Activated CD8-positive, alpha-beta memory T cell treated with anti-CD3 and anti-CD28 coated beads for 48 hours (primary cell): Measurements from ENCODE around the gene CYP27B1.
"Not testable (repeated sequence)": the region's sequence is repeated elsewhere in the genome, so short reads cannot be mapped to it uniquely, and the experiment has no call there.

Source experiments
- DNase-seq, 3 experiments: peaks; one replicate each; pipeline ENCODE4 v3.0.0-alpha.2; 2020; ENCODE audit warnings: low read depth in 2 of 3, low spot score in 2 of 3

CYP27B1 gene

DNA sequence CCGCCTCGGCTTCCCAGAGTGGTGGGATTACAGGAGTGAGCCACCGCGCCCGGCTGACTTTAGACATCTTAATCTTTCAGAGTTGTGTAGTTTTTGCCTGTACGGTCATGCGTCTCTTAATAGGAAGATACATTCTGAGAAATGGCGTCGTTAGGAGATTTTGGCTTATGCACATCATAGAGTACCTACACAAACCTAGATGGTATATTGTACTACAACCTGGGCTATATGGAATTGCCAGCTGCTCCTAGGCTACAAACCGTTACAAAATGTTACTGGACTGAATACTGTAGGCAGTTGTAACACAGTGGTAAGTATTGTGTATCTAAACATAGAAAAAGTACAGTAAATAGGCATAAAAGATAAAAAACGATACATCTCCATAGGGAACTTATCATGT is 17.0 kb upstream of the CYP27B1 start:
- no peak for DNase-seq

DNA sequence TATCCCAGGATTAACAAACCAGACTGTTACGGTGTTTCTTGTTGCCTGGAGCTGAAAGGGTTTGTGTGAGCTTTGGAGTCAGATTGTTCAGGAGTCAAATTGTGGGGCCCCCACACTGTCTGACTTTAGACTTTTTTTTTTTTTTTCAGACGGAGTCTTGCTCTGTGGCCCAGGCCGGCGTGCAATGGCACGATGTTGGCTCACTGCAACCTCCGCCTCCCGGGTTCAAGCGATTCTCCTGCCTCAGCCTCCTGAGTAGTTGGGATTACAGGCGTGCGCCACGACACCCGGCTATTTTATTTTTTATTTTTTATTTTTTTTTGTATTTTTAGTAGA is 16.6 kb upstream of the CYP27B1 start:
- DNase-seq: no peak

DNA sequence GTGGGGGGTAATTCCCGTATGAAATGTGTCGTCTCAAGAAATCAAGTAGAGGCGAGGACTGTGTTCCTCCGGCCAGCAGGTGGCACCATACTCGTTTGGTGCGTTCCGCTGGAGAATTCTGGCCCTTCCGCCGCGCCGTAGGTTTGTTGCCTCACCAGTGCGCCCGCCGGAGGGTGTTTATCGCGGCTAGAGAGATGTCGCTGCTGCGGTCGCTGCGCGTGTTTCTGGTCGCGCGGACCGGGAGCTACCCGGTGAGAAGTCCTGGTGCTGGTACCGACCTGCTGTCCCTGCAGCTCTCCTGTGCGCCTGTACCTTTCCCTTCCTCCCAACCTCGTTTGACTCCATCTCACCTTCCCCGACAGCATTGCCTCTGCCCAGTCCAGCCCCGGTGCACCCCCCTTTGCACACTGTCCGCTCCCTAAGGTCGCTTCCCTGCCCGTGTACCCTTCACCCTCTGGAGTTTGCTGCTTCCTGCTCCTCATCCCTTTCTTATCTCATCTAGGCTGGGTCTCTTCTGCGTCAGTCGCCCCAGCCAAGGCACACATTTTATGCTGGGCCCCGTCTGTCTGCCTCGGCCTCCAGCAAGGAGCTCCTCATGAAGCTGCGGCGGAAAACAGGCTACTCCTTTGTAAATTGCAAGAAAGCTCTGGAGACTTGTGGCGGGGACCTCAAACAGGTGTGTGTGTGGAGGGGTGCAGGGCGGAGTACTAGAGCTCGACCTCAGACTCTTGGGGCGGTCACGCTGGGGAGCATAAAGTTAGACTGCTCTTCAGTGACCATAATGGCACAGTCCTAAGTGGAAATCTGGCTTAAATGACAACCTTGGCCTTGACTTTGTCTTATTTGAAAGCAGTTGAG is 16.0 kb upstream of the CYP27B1 start, which contains the start of gene TSFM:
Gene TSFM, plus strand, starts transcription at position 180 of the 858 bp plus-strand sequence. Its CDS starts 15 bp downstream, at position 195.
- peak; percentile 83 to 98 (median 97) for DNase-seq

DNA sequence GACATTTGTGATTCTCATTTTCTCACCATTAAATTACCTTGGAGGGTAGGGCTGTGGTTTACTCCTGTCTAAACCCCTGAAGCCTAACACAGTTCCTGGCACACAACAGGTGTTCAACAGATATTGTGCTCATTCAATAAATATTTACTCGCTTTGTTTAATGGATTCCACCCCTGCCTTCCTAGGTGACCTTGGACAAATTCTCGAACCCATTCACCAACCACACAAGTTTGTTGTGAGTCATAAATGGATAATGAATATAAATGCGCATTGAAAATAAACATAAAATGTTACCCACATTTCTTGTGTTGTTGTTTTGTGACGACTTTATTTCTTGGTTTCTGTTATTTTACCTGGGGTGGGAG is 15.3 kb upstream of the CYP27B1 start:
- no peak for DNase-seq

DNA sequence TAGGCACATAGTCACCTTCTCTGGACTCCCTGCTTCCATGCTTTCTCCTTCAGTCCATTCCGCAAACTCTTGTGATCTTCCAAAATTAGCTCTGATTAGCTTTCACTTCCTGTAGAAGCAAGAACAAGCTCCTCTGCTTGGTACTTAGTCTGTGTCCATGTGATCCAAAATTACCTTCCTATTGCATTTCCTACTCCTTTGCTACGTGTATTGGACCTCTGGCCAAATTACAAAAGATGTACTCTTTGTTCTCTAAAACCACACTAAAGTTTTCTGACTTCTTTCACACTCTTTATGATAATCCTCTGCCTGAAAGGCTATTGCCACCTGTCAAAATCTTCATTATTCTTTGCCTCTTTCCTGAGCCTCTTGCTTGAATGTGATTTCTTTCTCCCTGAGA is 14.9 kb upstream of the CYP27B1 start:
- DNase-seq: no peak

DNA sequence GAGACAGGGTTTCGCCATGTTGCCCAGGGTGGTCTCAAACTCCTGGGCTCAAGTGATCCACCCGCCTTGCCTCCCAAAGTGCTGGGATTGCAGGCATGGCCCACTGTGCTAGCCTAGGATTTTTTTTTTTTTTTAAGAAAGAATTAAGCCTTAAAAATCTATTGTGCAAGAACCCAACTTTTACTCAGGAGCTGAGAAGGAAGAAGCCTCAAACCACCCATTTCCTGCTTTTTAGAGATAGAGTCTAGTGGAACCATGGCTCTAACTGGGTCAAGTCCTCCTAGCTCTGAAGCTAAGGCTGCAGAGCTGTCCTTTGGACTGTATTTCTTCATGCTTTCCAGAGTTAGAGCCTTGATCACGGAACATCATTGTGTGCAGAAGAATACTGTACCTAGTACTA is 14.4 kb upstream of the CYP27B1 start:
- DNase-seq: no peak

DNA sequence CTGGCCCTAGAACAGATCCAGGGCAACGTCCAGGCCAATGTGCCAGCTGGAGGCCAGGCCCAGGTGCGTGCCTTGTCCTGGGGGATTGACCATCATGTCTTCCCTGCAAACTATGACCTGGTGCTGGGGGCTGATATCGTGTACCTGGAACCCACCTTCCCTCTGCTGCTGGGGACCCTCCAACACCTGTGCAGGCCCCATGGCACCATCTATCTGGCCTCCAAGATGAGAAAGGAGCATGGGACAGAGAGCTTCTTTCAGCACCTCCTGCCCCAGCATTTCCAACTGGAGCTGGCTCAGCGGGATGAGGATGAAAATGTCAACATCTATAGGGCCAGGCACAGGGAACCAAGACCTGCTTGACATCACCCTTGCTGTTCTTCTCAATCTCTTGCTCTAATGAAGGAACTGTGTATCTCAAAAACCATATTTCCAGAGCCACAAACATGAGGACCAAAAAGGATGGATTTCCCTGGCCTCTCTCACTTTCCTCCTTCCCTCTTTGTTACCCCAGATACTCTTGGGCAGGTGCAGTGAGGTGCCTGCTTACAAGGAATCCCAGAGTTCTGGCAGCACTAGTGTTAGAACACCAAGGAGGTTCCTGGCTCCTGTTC is 13.5 kb upstream of the CYP27B1 start:
- no peak for DNase-seq

DNA sequence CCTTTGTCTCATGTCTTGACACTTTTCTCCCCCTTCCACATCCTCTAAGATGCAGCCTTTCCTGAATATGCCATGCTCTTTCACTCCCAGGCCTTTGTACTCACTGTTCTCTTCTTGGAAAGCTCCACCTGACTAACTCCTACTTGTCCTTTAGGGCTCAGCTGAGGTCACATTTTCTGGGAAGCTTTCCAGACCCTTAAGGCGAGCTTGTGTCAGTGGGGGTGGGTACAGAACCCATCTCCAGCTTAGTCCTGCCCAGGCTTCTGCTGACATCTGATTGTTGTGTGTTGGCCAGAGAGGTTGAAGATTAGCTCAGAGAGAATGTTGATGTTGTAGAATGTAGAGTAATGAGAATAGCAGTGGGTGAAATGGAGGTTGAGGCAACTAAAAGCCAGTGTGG is 12.9 kb upstream of the CYP27B1 start:
- DNase-seq: no peak

DNA sequence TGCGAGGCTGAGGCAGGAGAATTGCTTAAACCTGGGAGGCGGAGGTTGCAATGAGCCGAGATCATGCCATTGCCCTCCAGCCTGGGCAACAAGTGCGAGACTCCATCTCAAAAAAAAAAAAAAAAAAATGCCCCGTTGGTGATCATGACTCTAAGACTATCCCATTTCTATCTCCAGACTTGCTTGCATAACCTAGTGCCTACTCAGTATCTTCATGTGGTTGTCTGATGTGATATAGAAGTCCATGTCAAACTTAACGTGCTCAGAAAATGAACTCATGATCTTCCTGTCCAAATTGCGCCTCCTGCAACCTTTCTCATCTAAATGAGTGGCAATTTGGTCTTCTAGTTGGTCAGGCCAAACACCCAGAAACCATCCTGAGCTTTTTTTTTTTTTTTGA is 11.0 kb upstream of the CYP27B1 start:
- no peak for DNase-seq

DNA sequence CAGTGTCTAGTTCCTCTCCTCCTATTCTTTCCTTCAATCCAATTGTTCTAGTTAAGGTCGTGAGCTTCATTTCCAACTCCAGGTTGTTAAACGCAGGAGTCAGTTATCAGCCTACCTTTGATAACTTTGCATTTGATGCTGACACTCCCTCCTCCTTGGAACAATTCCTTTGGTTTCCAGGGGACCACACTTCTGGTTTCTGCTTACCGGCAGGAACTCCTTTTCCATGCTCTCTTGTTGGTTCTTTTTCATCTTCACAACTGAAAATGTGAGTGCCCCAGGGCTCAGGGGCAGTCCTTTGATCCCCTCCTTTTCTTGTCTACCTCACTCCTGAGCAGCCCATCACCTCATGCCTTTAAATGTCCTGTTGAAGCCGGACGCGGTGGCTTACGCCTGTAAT is 10.5 kb upstream of the CYP27B1 start:
- no peak for DNase-seq

DNA sequence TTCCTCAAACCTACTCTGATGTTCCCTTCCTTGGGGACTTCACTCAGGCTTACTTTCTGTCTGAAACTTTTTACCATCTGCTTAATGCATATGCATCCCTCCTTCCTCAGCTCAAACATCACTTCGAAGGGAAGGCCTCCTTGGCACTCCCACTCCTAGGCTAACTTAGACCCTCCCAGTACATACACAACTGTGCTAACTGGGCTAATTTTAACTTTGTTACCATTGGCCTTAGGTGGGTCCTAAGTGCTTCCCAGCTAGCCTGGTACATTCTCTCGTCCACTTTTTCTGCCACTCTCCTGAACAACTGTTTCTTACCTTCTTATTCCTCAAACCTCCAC is 9.3 kb upstream of the CYP27B1 start:
- no peak for DNase-seq

DNA sequence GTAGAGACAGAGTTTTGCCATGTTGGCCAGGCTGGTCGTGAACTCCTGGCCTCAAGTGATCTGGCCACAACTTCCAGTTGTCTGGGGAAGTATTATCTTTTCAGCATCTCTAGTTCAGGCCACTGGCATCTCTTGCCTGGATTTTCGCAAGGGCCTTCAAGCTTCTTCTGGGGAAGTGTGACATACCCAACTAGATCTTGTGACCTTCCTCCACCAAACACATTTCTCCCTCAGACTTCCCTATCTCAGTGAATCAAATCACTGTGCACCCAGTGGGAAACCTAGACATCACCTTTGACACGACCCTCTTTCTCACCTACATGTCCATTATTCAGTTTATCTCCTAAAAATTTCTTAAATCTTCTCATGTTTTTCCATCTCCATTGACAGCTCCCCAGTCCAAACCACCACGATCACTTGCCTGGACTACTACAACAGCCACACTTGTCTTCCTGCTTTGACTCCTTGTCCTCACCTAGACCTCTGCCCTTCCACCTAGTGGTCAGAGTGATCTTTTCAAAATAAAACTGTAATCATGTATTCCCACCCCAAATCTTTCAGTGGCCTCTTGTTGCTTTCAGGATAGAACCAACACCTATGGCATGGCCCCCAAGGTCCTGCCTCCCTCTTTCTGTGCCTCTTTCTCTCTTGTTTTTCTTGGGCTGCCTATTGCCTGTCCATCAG is 8.8 kb upstream of the CYP27B1 start:
- DNase-seq: no peak

DNA sequence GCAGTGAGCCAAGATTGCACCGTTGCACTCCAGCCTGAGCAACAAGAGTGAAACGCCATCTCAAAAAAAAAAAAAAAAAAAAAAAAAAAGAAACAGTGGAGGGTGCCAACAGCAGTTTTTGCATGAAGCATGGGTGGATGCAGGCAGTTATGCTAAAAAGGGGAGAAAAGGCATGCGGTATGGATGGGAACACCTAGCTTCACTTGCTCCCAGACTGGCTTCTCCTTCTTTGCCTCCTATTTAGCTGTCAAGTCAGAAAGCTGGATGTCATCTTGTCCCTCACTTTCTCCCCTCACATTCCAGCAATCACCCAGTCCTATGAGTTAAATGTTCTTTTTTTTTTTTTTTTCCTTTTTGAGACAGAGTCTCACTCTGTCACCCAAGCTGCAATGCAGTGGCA is 8.2 kb upstream of the CYP27B1 start:
- no peak for DNase-seq

DNA sequence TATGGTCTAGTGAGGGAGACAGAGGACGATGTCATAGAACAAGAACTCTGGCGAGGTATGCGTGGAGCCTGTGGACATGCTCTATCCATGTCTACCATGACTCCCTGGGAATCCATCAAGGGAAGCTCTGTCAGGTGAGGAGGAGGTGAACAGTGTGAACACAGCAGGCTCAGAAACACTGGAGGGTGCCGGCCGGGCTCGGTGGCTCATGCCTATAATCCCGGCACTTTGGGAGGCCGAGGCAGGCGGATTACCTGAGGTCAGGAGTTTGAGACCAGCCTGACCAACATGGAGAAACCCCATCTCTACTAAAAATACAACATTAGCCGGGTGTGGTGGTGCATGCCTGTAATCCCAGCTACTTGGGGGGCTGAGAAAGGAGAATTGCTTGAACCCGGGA is 7.8 kb upstream of the CYP27B1 start:
- DNase-seq: not testable (repeated sequence)

DNA sequence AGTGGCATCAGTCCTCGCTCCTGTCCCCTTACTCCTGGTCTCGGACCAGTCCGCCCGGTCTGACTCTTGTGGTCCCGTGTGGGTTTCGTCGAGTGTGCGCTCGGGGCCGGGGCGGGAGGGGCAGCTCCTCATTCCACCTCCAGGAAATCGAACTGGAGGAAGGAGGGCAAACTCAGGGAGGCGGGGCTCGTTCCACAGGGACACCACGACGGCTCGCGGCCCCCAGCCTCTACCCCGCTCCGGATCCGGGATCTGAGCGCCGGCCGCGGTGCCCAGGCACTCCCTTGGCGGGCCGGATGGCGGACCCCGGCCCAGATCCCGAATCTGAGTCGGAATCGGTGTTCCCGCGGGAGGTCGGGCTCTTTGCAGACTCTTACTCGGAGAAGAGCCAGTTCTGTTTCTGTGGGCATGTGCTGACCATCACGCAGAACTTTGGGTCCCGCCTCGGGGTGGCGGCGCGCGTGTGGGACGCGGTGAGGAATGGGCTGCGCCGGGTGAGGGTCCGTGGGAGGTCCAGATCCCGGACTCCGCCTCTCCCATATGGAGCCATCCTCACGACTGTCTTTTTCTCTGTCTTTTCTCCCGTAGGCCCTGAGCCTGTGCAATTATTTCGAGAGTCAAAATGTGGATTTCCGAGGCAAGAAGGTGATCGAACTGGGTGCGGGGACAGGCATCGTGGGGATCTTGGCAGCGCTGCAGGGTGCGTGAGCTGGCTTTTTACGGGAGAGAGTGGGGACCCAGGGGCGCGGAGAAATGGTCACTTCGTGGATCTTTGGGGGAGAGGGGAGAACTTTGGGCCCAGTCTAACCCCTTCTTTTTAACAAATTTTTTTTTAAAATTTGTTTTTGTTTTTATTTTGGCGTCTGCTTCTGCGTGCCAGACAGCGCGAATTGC is 5.8 kb upstream of the CYP27B1 start, which contains the start of gene EEF1AKMT3:
Gene EEF1AKMT3, plus strand, starts transcription at position 186 of the 894 bp plus-strand sequence. Its CDS starts 111 bp downstream, at position 297.
- no peak for DNase-seq

DNA sequence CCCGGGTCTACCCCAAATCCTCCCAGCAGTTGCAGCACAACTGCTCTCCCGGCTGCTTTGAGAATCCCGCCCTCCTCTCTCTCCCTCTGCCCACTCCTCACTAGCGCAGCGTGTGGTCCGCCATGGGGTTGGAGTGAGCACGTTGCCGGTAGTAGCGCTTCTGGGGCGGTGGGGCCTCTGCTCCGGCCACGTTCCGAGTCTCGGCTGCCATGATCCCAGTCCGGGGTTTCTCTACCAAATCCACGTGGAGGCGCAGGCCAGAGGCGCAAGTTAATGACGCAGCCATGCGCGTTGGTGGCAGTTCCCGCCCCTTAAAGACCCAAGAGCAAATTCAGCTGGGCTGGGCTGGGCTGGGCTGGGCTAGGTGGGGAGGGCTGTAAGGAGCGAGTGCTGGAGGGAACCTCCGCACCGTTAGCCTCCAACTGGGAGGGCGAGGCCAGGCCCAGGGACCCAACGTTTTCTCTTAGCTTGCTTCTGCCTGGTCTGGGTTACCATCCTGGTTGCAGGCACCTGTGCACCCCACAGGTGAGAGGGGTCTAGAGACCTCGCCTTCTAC is 5.1 kb upstream of the CYP27B1 start, which contains the start of gene METTL1:
Gene METTL1, minus strand, starts transcription at position 233 of the 556 bp plus-strand sequence. Its CDS starts 22 bp downstream, at position 211.
- peak; percentile 85 to 90 (median 88) for DNase-seq

DNA sequence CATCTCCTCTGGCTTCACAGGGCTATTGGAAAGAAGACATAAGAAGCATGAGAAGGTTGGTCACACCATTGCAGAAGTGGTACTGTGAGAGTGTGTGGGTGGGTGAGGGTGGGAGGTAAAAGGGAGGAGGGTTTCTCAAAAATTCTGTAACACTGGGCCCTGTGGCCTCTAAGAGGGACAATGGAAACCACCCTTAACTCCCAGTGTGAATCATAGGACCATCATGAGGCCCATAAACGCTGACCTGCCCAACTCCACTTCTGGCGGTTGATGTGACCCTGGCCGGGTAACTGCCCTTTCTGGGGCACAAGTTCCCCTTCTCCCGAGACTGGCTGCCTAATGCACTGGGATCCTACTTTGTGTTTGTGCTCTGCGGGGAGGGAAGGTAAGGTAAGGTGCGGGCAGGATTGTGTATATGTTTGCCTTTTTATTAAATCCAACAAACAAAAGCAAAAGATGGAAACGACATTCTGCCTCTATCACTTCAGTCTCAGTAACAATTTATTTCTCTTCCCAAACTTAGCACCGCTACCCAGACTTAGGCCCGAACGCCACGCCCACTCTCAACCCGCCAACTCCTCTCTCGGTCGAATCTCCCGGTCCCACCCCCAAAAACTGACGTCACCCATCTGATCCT is 4.5 kb upstream of the CYP27B1 start:
- DNase-seq: no peak

DNA sequence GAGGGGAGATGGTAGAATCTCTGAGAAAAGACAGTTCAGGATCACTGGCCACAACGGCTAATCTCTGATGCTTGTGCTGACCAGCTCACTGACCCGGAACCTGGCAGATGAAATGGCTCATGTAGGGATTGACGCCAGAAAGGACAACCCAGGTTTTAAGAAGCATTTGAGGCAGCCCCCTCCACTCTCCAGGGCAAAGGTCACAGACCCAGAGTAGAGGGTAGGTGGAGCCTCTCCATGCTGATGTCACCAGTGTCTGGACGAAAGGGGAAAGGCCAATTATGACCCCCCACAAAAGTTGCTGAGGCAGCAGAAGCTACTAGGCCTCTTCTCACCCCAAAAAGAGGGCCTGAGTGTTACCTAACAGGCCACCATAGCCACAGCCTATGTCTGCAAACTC is 3.9 kb upstream of the CYP27B1 start:
- DNase-seq: no peak

DNA sequence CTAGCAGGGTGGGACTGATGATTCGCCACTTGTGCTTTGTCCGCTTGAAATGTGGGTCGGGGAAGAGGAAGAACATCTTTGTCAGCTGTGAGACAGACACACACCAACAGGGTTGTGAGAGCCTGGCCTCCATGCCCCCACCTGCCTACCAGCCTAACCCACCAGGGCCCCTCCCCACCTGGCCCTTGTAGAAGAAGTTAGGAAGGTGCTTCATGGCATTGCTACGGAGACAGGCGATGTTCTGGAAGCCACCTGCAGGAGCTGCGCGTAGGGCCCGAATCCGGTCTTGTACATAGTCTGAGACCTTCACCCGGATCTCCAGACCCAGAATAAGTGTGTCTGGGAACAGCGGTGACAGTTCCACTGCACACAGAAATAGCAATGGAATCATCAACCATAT is 2.7 kb upstream of the CYP27B1 start:
- DNase-seq: no peak

DNA sequence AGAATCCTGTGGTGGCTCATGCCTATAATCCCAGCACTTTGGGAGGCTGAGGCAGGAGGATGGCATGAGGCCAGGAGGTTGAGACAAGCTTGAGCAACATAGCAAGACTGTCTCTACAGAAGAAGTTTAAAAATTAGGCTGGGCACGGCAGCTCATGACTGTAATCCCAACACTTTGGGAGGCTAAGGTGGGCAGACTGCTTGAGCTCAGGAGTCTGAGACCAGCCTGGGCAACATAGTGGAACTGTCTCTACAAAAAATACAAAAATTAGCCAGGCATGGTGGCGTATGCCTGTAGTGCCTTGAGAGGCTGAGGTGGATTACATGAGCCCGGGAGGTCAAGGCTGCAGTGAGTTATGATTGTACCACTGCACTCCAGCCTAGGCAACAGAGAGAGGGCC is 998 bp upstream of the CYP27B1 start:
- DNase-seq: no peak
